Islet precursor cell (in vitro differentiated cells): ENCODE data around the gene MYLK2.
A peak's percentile ranks its signal among the peaks of the same experiment; 100 is the strongest.

Source experiments
- DNase-seq: peaks from one replicate; pipeline ENCODE4 v3.0.0-alpha.2; 2018

Gene MYLK2

GRCh38 chr20:31836853-31837608 is 17.9 kb downstream of the MYLK2 start:
- no peak for DNase-seq

- no peak for DNase-seq
These were observed 18.8 kb downstream of the MYLK2 start for GRCh38 chr20:31837896-31838397.

- DNase-seq = no peak
These were observed 19.6 kb downstream of the MYLK2 start for GRCh38 chr20:31838646-31839292.

GRCh38 chr20:31839782-31840487 is 20.8 kb downstream of the MYLK2 start:
- peak; percentile 78 for DNase-seq

GRCh38 chr20:31840906-31841816 is 22.0 kb downstream of the MYLK2 start:
- DNase-seq = no peak

- no peak for DNase-seq
These were observed 22.8 kb downstream of the MYLK2 start for GRCh38 chr20:31841928-31842327.

GRCh38 chr20:31842471-31843157 is 23.5 kb downstream of the MYLK2 start:
- peak; percentile 79 for DNase-seq

- DNase-seq = no peak
These were observed 24.1 kb downstream of the MYLK2 start for GRCh38 chr20:31843288-31843687.

GRCh38 chr20:31843881-31844280 is 24.7 kb downstream of the MYLK2 start:
- no peak for DNase-seq

GRCh38 chr20:31844737-31845299 is 25.7 kb downstream of the MYLK2 start:
- no peak for DNase-seq

- DNase-seq = peak; percentile 92
These were observed 26.2 kb downstream of the MYLK2 start, which contains the start of gene FOXS1 for GRCh38 chr20:31845300-31845863. Gene FOXS1 (minus strand): TSS chr20:31845604. CDS start chr20:31845542, 62 bp downstream.

GRCh38 chr20:31846793-31847138 is 27.6 kb downstream of the MYLK2 start:
- no peak for DNase-seq

GRCh38 chr20:31848088-31848999 is 29.2 kb downstream of the MYLK2 start:
- no peak for DNase-seq

- DNase-seq = no peak
These were observed 30.3 kb downstream of the MYLK2 start for GRCh38 chr20:31849306-31849930.

- no peak for DNase-seq
These were observed 32.2 kb downstream of the MYLK2 start for GRCh38 chr20:31851240-31851955.

GRCh38 chr20:31853481-31853880 is 34.3 kb downstream of the MYLK2 start:
- no peak for DNase-seq

- DNase-seq = peak; percentile 46
These were observed 37.4 kb downstream of the MYLK2 start for GRCh38 chr20:31856516-31856915.

GRCh38 chr20:31857861-31858759 is 39.0 kb downstream of the MYLK2 start:
- peak; percentile 44 for DNase-seq
